ENCODE measurements around the gene NAV3. TPM values are rescaled to one million over a fixed set of nuclear protein-coding genes. Genes with fewer than 3 reads are reported as not detected.

The NAV3 gene
- total RNA-seq = 2.8 and 5.8 TPM in 2 replicates

GRCh38 chr12:77830583-77831351 is at the start of gene NAV3:
NAV3 (plus strand) TSS chr12:77830894; CDS start chr12:77831462, 568 bp downstream.

